HG03521 (cell line): ENCODE data around the gene SDF4.
A peak's percentile ranks its signal among the peaks of the same experiment; 100 is the strongest.

Experiments used
- ATAC-seq: cut with Tn5 transposase; IDR thresholded peaks from one replicate; pipeline ENCODE4 v1.9.1; 2021; ENCODE audit warnings: mild to moderate bottlenecking, moderate library complexity; ENCODE audit not compliant: unreplicated experiment

SDF4 gene

GRCh38 chr1:1242461-1243265, 10.9 kb upstream of the SDF4 start:
- no peak for ATAC-seq

- ATAC-seq: no peak
Observed at GRCh38 chr1:1241588-1242219, 9.9 kb upstream of the SDF4 start.

- ATAC-seq: no peak
Observed at GRCh38 chr1:1240822-1241587, 9.2 kb upstream of the SDF4 start.

- ATAC-seq: no peak
Observed at GRCh38 chr1:1240348-1240732, 8.5 kb upstream of the SDF4 start.

- ATAC-seq: no peak
Observed at GRCh38 chr1:1239614-1240347, 8.0 kb upstream of the SDF4 start.

GRCh38 chr1:1239227-1239613, 7.4 kb upstream of the SDF4 start:
- ATAC-seq: no peak

GRCh38 chr1:1238702-1239178, 6.9 kb upstream of the SDF4 start:
- ATAC-seq: no peak

- no peak for ATAC-seq
Observed at GRCh38 chr1:1237874-1238701, 6.3 kb upstream of the SDF4 start.

GRCh38 chr1:1236945-1237873, 5.4 kb upstream of the SDF4 start:
- ATAC-seq: no peak

GRCh38 chr1:1236176-1236763, 4.5 kb upstream of the SDF4 start:
- ATAC-seq: no peak

- ATAC-seq: no peak
Observed at GRCh38 chr1:1235016-1235744, 3.4 kb upstream of the SDF4 start.

- ATAC-seq: no peak
Observed at GRCh38 chr1:1234180-1234808, 2.5 kb upstream of the SDF4 start.

- no peak for ATAC-seq
Observed at GRCh38 chr1:1233567-1233892, 1.7 kb upstream of the SDF4 start.

- no peak for ATAC-seq
Observed at GRCh38 chr1:1232796-1233566, 1.2 kb upstream of the SDF4 start.

- ATAC-seq: peak; percentile 2
Observed at GRCh38 chr1:1232208-1232795, 501 bp upstream of the SDF4 start, which contains the start of gene B3GALT6. B3GALT6 (plus strand) TSS chr1:1232237; CDS start chr1:1232279, 42 bp downstream.

GRCh38 chr1:1230656-1231399, 973 bp downstream of the SDF4 start:
- ATAC-seq: no peak
